Measurements from ENCODE around the gene PDE2A. TPM values are rescaled to one million over a fixed set of nuclear protein-coding genes. Genes with fewer than 3 reads are reported as not detected.

Gene PDE2A
- total RNA-seq, 1 donor from 2014 or later, result 0.82 TPM

- Histone ChIP-seq H3K27me3 (ENCODE audit: insufficient read depth, low read length) (no peaks in the 10 kb centered on the region), H4K20me1 (ENCODE audit: insufficient read depth, low read length) (no peaks in the 10 kb centered on the region), H3K27ac (ENCODE audit: low read depth, low read length) (no peak overlapping the region), H3K9ac (ENCODE audit: low read length) (no peak overlapping the region), H3K79me2 (ENCODE audit: insufficient read depth, low read length) (no peaks in the 10 kb centered on the region), H2AFZ (ENCODE audit: low read depth, low read length) (no peak overlapping the region), H3K36me3 (ENCODE audit: insufficient read depth, low read length) (no peaks in the 10 kb centered on the region), H3K4me1 (ENCODE audit: insufficient read depth, low read length) (no peaks in the 10 kb centered on the region), H3K4me2 (ENCODE audit: low read length) (no peak overlapping the region), H3K9me3 (ENCODE audit: insufficient read depth, low read depth, low read length) (no peaks in the 10 kb centered on the region), H3K4me3 (ENCODE audit: insufficient read depth, low read depth, low read length) (no peak overlapping the region)
- Mint-ChIP-seq H3K9me3 (ENCODE audit: unreplicated experiment) (no peaks in the 10 kb centered on the region), H3K4me1 (ENCODE audit: low read depth, unreplicated experiment) (peaks cover 2% of the 10 kb centered on the region), H3K27me3 (ENCODE audit: low read depth, unreplicated experiment) (peaks cover 65% of the 10 kb centered on the region), H3K4me3 (ENCODE audit: unreplicated experiment) (no peak overlapping the region), H3K27ac (ENCODE audit: unreplicated experiment) (no peak overlapping the region), H3K36me3 (ENCODE audit: low read depth, unreplicated experiment) (no peaks in the 10 kb centered on the region)
- TF ChIP-seq EZH2 (IDR thresholded peaks at IDR 0.05; ENCODE audit: insufficient read depth, low read length), result no peak
- TF ChIP-seq, protein P1, sequence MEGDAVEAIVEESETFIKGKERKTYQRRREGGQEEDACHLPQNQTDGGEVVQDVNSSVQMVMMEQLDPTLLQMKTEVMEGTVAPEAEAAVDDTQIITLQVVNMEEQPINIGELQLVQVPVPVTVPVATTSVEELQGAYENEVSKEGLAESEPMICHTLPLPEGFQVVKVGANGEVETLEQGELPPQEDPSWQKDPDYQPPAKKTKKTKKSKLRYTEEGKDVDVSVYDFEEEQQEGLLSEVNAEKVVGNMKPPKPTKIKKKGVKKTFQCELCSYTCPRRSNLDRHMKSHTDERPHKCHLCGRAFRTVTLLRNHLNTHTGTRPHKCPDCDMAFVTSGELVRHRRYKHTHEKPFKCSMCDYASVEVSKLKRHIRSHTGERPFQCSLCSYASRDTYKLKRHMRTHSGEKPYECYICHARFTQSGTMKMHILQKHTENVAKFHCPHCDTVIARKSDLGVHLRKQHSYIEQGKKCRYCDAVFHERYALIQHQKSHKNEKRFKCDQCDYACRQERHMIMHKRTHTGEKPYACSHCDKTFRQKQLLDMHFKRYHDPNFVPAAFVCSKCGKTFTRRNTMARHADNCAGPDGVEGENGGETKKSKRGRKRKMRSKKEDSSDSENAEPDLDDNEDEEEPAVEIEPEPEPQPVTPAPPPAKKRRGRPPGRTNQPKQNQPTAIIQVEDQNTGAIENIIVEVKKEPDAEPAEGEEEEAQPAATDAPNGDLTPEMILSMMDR (IDR thresholded peaks at IDR 0.05; ENCODE audit: insufficient read depth, low read depth, low read length), result no peak
- FAIRE-seq (no peak), DNase-seq (ENCODE audit: low read depth) (no peak)
These were observed 24.8 kb downstream of the PDE2A start for GRCh38 chr11:72649215-72649976.

DNA sequence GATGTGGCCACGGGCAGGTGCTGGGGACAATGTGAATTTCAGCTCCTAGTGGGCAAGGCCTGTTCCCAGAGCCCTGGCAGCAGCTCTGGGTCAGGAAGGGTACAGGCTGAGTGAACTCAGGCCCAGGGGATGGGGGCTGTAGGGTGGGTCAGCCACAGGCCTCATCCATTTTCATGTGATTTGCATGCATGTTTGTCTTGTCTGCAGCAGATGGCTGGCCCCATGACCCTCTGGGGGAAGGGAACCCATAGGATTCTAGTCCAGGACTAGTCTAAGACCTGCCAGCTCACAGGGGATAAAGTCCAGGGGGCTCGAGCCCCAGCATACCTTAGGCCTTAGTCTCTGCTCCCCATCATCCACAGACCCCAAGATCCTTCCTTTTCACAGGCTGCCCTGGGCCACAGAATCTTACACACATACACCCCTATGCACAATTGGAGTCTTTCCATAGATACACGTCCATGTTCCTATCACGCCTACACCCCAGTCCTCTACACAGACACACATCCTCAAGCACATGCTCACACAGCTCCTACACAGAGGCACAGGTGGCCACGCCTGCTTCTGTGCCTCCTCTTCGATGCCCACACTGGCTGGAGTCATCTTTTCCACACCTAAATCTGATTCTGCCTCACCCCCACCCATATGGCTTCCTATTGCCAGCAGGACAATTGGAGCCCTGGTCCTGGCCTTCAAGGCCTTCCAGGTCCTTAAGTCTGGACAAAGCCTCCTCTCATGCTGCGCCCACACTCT, 25.7 kb downstream of the PDE2A start:
- Mint-ChIP-seq H3K9me3 (ENCODE audit: unreplicated experiment) (no peaks in the 10 kb centered on the region), H3K27me3 (ENCODE audit: low read depth, unreplicated experiment) (peaks cover 62% of the 10 kb centered on the region), H3K4me3 (ENCODE audit: unreplicated experiment) (no peak overlapping the region), H3K27ac (ENCODE audit: unreplicated experiment) (no peak overlapping the region), H3K36me3 (ENCODE audit: low read depth, unreplicated experiment) (no peaks in the 10 kb centered on the region), H3K4me1 (ENCODE audit: low read depth, unreplicated experiment) (peaks cover 2% of the 10 kb centered on the region)
- Histone ChIP-seq H3K4me2 (ENCODE audit: low read length) (no peak overlapping the region), H2AFZ (ENCODE audit: low read depth, low read length) (no peak overlapping the region), H3K27ac (ENCODE audit: low read depth, low read length) (no peak overlapping the region), H3K4me3 (ENCODE audit: insufficient read depth, low read depth, low read length) (no peak overlapping the region), H3K9me3 (ENCODE audit: insufficient read depth, low read depth, low read length) (no peaks in the 10 kb centered on the region), H3K36me3 (ENCODE audit: insufficient read depth, low read length) (no peaks in the 10 kb centered on the region), H3K79me2 (ENCODE audit: insufficient read depth, low read length) (no peaks in the 10 kb centered on the region), H4K20me1 (ENCODE audit: insufficient read depth, low read length) (no peaks in the 10 kb centered on the region), H3K27me3 (ENCODE audit: insufficient read depth, low read length) (no peaks in the 10 kb centered on the region), H3K9ac (ENCODE audit: low read length) (no peak overlapping the region), H3K4me1 (ENCODE audit: insufficient read depth, low read length) (no peaks in the 10 kb centered on the region)
- DNase-seq (ENCODE audit: low read depth) (no peak), FAIRE-seq (no peak)
- TF ChIP-seq, protein P1 (IDR thresholded peaks at IDR 0.05; ENCODE audit: insufficient read depth, low read depth, low read length), result no peak
- no peak for TF ChIP-seq EZH2 (IDR thresholded peaks at IDR 0.05; ENCODE audit: insufficient read depth, low read length)

All from astrocyte (in vitro differentiated cells and primary cell).